HepG2 (cell line): ENCODE measurements around the gene COL8A2. TPM values are rescaled to one million over a fixed set of nuclear protein-coding genes. Genes with fewer than 3 reads are reported as not detected.

Experiments used
- AGO2 ChIP-seq: fragments of 200-400 bp; formaldehyde crosslinking; optimal IDR thresholded peaks from 2 replicates; pipeline ENCODE3; 2017; ENCODE audit warnings: mild to moderate bottlenecking, low read depth, low read length, moderate library complexity
- BCL3 ChIP-seq: sonication (generic); formaldehyde crosslinking; IDR thresholded peaks from 2 replicates; pipeline ENCODE4 v1.5.1; 2020; ENCODE audit warnings: mild to moderate bottlenecking, missing genetic modification reagents, moderate library complexity
- CCAR2 ChIP-seq: fragments of 200-400 bp; formaldehyde crosslinking; optimal IDR thresholded peaks from 2 replicates; pipeline ENCODE3; 2018; ENCODE audit warnings: low read depth, mild to moderate bottlenecking, low read length, moderate library complexity
- CREB1 ChIP-seq, 2 experiments: fragments of 450-650 bp in 1 of 2; IDR thresholded peaks; 2 replicates each; pipeline ENCODE4 v1.6.1; 2016 to 2017; ENCODE audit warnings: control low read depth in 1 of 2, mild to moderate bottlenecking in 1 of 2, missing compliant biosample characterization in 1 of 2, missing genetic modification characterization in 1 of 2
- GABPB1 ChIP-seq: IDR thresholded peaks from 2 replicates; pipeline ENCODE4 v1.6.1; 2016; ENCODE audit warnings: mild to moderate bottlenecking, missing genetic modification reagents, moderate library complexity, missing compliant biosample characterization
- GATA4 ChIP-seq: sonication (generic); IDR thresholded peaks from 2 replicates; pipeline ENCODE4 v1.6.1; 2016; ENCODE audit warnings: antibody characterized with exemption, low read depth, borderline replicate concordance
- GFI1 ChIP-seq: sonication (generic); formaldehyde crosslinking; IDR thresholded peaks from 2 replicates; pipeline ENCODE4 v1.5.0; 2020; ENCODE audit warnings: missing genetic modification reagents, mild to moderate bottlenecking, borderline replicate concordance
- HDAC1 ChIP-seq: sonication (generic); formaldehyde crosslinking; IDR thresholded peaks from 2 replicates; pipeline ENCODE4 v1.5.1; 2020; ENCODE audit warnings: mild to moderate bottlenecking, missing genetic modification reagents
- MXD1 ChIP-seq: sonication (generic); formaldehyde crosslinking; IDR thresholded peaks from 2 replicates; pipeline ENCODE4 v1.4.0; 2020; ENCODE audit warnings: mild to moderate bottlenecking, missing genetic modification reagents
- PHB2 ChIP-seq: fragments of 450-650 bp; IDR thresholded peaks from 2 replicates; pipeline ENCODE4 v1.6.1; 2018; ENCODE audit not compliant: partially characterized antibody
- POLR2AphosphoS5 ChIP-seq: IDR thresholded peaks from 2 replicates; pipeline ENCODE4 v1.6.1; 2012; ENCODE audit warnings: low read depth, low read length
- SRY ChIP-seq: sonication (generic); formaldehyde crosslinking; IDR thresholded peaks from 2 replicates; pipeline ENCODE4 v1.8.0; 2022; ENCODE audit warnings: mild to moderate bottlenecking, missing genetic modification reagents
- TSC22D2 ChIP-seq: sonication (generic); formaldehyde crosslinking; IDR thresholded peaks from 2 replicates; pipeline ENCODE4 v1.5.1; 2020; ENCODE audit warnings: missing genetic modification reagents, mild to moderate bottlenecking, borderline replicate concordance
- YY1 ChIP-seq: IDR thresholded peaks from 2 replicates; pipeline ENCODE4 v1.6.1; 2011; ENCODE audit warnings: low read length, low read depth, moderate library complexity, mild to moderate bottlenecking; ENCODE audit not compliant: insufficient read depth, insufficient replicate concordance
- ZFX ChIP-seq: sonication (generic); formaldehyde crosslinking; IDR thresholded peaks from 2 replicates; pipeline ENCODE4 v1.4.0; 2020; ENCODE audit warnings: mild to moderate bottlenecking, low read depth, missing genetic modification reagents, moderate library complexity
- ZMAT3 ChIP-seq: sonication (generic); formaldehyde crosslinking; conservative IDR thresholded peaks from 2 replicates; pipeline ENCODE4 v1.7.0; 2021; ENCODE audit warnings: missing genetic modification reagents
- ZNF17 ChIP-seq: sonication (generic); formaldehyde crosslinking; IDR thresholded peaks from 2 replicates; pipeline ENCODE4 v1.5.0; 2020; ENCODE audit warnings: mild to moderate bottlenecking, missing genetic modification reagents
- ZNF180 ChIP-seq: sonication (generic); formaldehyde crosslinking; IDR thresholded peaks from 2 replicates; pipeline ENCODE4 v1.4.0; 2020; ENCODE audit warnings: low read depth, missing genetic modification reagents, borderline replicate concordance
- ZNF276 ChIP-seq: sonication (generic); formaldehyde crosslinking; IDR thresholded peaks from 2 replicates; pipeline ENCODE4 v1.4.0; 2020; ENCODE audit warnings: mild to moderate bottlenecking, low read depth, missing genetic modification reagents
- ZNF496 ChIP-seq: sonication (generic); formaldehyde crosslinking; IDR thresholded peaks from 2 replicates; pipeline ENCODE4 v1.8.1; 2023; ENCODE audit warnings: mild to moderate bottlenecking, moderate library complexity, missing genetic modification reagents; ENCODE audit not compliant: insufficient replicate concordance
- polyA plus RNA-seq, 8 experiments: library from polyadenylated mRNA; depleted of rRNA in 3 of 8; stranded (reverse) in 7 of 8; unstranded in 1 of 8; fragments of >200 nt; fragmentation: Illumina TruSeq in 4 of 8; extraction: Trizol in 4 of 8; gene quantifications; 2 replicates each; pipeline versions ENCODE4 v1.2.1 to v1.2.3, GENCODE V29; 2011 to 2016; ENCODE audit warnings: low read depth in 4 of 8, missing spikeins in 1 of 8, mixed read lengths in 1 of 8; ENCODE audit not compliant: insufficient read depth in 1 of 8
- total RNA-seq, 5 experiments: library from RNA; depleted of rRNA; stranded (reverse); fragments of >200 nt; fragmentation: Illumina TruSeq; extraction: Trizol; gene quantifications; 2 replicates each; pipeline ENCODE4 v1.2.3, GENCODE V29; 2016; ENCODE audit warnings: low read depth in 1 of 5
- TF ChIP-seq, protein P1 (sequence below): sonication (generic); formaldehyde crosslinking; IDR thresholded peaks from 2 replicates; pipeline ENCODE4 v1.5.1; 2020; ENCODE audit warnings: mild to moderate bottlenecking, missing genetic modification reagents, moderate library complexity

Gene COL8A2
- total and polyA plus RNA-seq, 2 of the 13 experiments (the other 11 are each of a cell fraction or from before 2014, with no cell fraction given), result 0.13 to 0.24 TPM

- TF ChIP-seq BCL3 (CRISPR knock-in tag) (no peak), ZNF180 (no peak), ZFX (CRISPR knock-in tag) (0 out of 2 replicates have a peak, but pooled peaks have one; percentile 30), GABPB1 (peak; percentile 49; the same call in 1 of the 2 replicates), PHB2 (no peak), AGO2 (peak; percentile 32), POLR2AphosphoS5 (no peak), GATA4 (no peak), GFI1 (CRISPR knock-in tag) (no peak), CCAR2 (no peak), MXD1 (CRISPR knock-in tag) (no peak), SRY (no peak), TSC22D2 (CRISPR knock-in tag) (no peak), ZNF496 (CRISPR knock-in tag) (no peak), YY1 (peak; percentile 58), CREB1 (IDR thresholded peaks at IDR 0.05) (no peak), CREB1 (CRISPR knock-in tag; IDR thresholded peaks at IDR 0.05) (no peak), HDAC1 (CRISPR knock-in tag) (no peak), ZNF276 (CRISPR knock-in tag) (no peak), ZMAT3 (no peak), ZNF17 (no peak)
- TF ChIP-seq, protein P1, sequence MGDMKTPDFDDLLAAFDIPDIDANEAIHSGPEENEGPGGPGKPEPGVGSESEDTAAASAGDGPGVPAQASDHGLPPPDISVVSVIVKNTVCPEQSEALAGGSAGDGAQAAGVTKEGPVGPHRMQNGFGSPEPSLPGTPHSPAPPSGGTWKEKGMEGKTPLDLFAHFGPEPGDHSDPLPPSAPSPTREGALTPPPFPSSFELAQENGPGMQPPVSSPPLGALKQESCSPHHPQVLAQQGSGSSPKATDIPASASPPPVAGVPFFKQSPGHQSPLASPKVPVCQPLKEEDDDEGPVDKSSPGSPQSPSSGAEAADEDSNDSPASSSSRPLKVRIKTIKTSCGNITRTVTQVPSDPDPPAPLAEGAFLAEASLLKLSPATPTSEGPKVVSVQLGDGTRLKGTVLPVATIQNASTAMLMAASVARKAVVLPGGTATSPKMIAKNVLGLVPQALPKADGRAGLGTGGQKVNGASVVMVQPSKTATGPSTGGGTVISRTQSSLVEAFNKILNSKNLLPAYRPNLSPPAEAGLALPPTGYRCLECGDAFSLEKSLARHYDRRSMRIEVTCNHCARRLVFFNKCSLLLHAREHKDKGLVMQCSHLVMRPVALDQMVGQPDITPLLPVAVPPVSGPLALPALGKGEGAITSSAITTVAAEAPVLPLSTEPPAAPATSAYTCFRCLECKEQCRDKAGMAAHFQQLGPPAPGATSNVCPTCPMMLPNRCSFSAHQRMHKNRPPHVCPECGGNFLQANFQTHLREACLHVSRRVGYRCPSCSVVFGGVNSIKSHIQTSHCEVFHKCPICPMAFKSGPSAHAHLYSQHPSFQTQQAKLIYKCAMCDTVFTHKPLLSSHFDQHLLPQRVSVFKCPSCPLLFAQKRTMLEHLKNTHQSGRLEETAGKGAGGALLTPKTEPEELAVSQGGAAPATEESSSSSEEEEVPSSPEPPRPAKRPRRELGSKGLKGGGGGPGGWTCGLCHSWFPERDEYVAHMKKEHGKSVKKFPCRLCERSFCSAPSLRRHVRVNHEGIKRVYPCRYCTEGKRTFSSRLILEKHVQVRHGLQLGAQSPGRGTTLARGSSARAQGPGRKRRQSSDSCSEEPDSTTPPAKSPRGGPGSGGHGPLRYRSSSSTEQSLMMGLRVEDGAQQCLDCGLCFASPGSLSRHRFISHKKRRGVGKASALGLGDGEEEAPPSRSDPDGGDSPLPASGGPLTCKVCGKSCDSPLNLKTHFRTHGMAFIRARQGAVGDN (CRISPR knock-in tag), result peak; percentile 45
Measured at GRCh38 chr1:36160949-36161485, 36.0 kb upstream of the COL8A2 start (continued).
